Loucy (cell line): ENCODE measurements around the gene ZNF592.

Experiments used
- EZH2phosphoT487 ChIP-seq: fragments of 200-600 bp; IDR thresholded peaks from 2 replicates; pipeline ENCODE4 v1.6.1; 2018; ENCODE audit warnings: antibody characterized with exemption, mild to moderate bottlenecking, moderate library complexity, borderline replicate concordance
- TF ChIP-seq, protein P1 (sequence below): fragments of 200-600 bp; sonication (generic); conservative IDR thresholded peaks from 2 replicates; pipeline ENCODE4 v1.5.1; 2014; ENCODE audit warnings: mild to moderate bottlenecking, antibody characterized with exemption, low read length

DNA sequence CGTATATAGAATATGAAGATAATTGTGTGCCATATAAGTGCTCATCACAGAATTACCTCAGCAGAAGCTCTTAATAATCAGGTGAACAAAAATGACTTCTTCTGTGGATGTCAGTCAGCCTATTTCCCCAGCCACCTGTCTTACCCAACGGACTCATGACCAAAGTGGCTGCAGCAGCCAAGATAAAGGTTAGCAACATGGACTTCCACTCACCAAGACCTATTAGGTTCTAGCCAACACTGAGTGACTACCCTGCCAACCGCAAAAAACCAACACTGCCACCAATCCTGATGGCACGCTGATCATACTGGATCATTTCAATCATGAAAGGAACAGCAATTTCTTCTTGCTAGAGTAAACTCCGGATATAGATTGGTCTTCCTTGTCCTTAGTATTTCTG, 44.6 kb upstream of the ZNF592 start:
- TF ChIP-seq, protein P1, sequence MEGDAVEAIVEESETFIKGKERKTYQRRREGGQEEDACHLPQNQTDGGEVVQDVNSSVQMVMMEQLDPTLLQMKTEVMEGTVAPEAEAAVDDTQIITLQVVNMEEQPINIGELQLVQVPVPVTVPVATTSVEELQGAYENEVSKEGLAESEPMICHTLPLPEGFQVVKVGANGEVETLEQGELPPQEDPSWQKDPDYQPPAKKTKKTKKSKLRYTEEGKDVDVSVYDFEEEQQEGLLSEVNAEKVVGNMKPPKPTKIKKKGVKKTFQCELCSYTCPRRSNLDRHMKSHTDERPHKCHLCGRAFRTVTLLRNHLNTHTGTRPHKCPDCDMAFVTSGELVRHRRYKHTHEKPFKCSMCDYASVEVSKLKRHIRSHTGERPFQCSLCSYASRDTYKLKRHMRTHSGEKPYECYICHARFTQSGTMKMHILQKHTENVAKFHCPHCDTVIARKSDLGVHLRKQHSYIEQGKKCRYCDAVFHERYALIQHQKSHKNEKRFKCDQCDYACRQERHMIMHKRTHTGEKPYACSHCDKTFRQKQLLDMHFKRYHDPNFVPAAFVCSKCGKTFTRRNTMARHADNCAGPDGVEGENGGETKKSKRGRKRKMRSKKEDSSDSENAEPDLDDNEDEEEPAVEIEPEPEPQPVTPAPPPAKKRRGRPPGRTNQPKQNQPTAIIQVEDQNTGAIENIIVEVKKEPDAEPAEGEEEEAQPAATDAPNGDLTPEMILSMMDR, result no peak
- TF ChIP-seq EZH2phosphoT487, result no peak
